Activated CD8-positive, alpha-beta T cell treated with anti-CD3 and anti-CD28 coated beads for 36 hours (primary cell): ENCODE results near the gene HOXB7. TPM values are rescaled to one million over a fixed set of nuclear protein-coding genes. Genes with fewer than 3 reads are reported as not detected.

ENCODE experiments used
- ATAC-seq: fragments of 200-7000 bp; cut with Tn5 transposase; one replicate; pipeline ENCODE4 v1.10.0; 2021; ENCODE audit warnings: mild to moderate bottlenecking, moderate library complexity
- CTCF ChIA-PET: fragments of 350-600 bp; sonication (Branson Sonifier 250); formaldehyde crosslinking; loops from one replicate; lab custom pipeline; 2021; ENCODE audit warnings: antibody characterized with exemption; lab: Charles Lee
- POLR2A ChIA-PET: fragments of 350-600 bp; sonication (Branson Sonifier 250); formaldehyde crosslinking; loops from one replicate; lab custom pipeline; 2021; ENCODE audit warnings: antibody characterized with exemption; lab: Charles Lee
- DNase-seq: peaks from one replicate; pipeline ENCODE4 v3.0.0-alpha.2; 2020
- H3K27ac Mint-ChIP-seq: one replicate; pipeline ENCODE4 v1.8.0; 2021; ENCODE audit warnings: mild to moderate bottlenecking, mixed read lengths
- H3K27me3 Mint-ChIP-seq: one replicate; pipeline ENCODE4 v1.8.0; 2021; ENCODE audit warnings: mixed read lengths
- H3K36me3 Mint-ChIP-seq: one replicate; pipeline ENCODE4 v1.8.0; 2021; ENCODE audit warnings: low read depth, mixed read lengths
- H3K4me1 Mint-ChIP-seq: one replicate; pipeline ENCODE4 v1.8.0; 2021; ENCODE audit warnings: low read depth, mixed read lengths
- H3K4me3 Mint-ChIP-seq: one replicate; pipeline ENCODE4 v1.8.0; 2021; ENCODE audit warnings: mild to moderate bottlenecking, moderate library complexity, mixed read lengths
- H3K9me3 Mint-ChIP-seq: one replicate; pipeline ENCODE4 v1.8.0; 2021; ENCODE audit warnings: mixed read lengths
- intact Hi-C: fragments of 100-400 bp; cut with micrococcal nuclease; formaldehyde crosslinking; loops from one replicate; pipeline ENCODE4 v1.10.0; 2022
- total RNA-seq, 2 experiments: library from RNA; stranded (reverse); gene quantifications; one replicate each; pipeline ENCODE4 v1.2.3, GENCODE V29; 2021
- TF ChIP-seq, protein P1 (sequence below): fragments of 200-600 bp; IDR thresholded peaks from one replicate; pipeline ENCODE4 v1.8.0; 2022; ENCODE audit warnings: antibody characterized with exemption, mild to moderate bottlenecking

The HOXB7 gene
- total RNA-seq, 2 experiments from 2014 or later: 0.50 to 1.0 TPM

DNA sequence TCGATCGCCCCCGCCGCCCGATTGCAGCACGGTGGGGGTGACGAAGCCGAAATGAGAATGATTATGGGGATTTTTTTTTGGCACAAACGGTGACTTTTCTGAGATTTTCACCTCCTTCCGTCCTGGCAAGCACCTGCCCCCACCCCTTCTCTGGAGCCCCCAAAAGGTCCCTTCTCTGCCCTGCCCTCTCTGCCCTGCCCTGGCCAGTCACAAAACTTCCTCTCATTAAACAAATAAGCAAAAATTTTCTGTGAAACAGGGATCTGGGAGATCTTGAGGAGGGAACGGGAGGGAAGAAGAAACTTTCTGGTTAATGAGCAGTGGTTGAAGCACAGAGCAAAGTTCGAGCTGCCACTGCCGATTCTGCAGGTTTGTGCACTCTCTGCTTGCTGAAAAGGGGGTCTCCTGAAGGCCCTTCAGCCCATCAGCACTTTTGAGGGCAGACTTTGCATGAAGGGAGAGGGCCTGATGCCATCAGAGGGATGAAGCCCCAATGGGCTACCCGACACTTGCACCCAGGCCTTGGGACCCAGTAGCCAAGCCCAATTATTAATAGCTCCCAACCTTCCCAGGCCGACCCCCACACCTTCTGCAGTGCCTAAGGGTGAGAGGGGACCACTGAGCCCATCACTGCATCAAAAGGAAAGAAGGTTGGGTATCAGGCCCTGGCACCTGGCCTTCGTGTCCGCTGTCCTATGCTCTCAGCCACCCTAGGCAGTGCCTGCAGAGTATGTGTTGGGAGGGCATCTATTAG lies 5.3 kb upstream of the HOXB7 start:
- Mint-ChIP-seq H3K4me3 (no peak overlapping the region), H3K9me3 (no peaks in the 10 kb centered on the region), H3K27ac (no peak overlapping the region), H3K4me1 (peaks cover 44% of the 10 kb centered on the region), H3K36me3 (no peaks in the 10 kb centered on the region), H3K27me3 (peaks cover 84% of the 10 kb centered on the region)
- TF ChIP-seq, protein P1, sequence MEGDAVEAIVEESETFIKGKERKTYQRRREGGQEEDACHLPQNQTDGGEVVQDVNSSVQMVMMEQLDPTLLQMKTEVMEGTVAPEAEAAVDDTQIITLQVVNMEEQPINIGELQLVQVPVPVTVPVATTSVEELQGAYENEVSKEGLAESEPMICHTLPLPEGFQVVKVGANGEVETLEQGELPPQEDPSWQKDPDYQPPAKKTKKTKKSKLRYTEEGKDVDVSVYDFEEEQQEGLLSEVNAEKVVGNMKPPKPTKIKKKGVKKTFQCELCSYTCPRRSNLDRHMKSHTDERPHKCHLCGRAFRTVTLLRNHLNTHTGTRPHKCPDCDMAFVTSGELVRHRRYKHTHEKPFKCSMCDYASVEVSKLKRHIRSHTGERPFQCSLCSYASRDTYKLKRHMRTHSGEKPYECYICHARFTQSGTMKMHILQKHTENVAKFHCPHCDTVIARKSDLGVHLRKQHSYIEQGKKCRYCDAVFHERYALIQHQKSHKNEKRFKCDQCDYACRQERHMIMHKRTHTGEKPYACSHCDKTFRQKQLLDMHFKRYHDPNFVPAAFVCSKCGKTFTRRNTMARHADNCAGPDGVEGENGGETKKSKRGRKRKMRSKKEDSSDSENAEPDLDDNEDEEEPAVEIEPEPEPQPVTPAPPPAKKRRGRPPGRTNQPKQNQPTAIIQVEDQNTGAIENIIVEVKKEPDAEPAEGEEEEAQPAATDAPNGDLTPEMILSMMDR: no peak
- ChIA-PET CTCF (interaction anchor here (0.8 to 4.9 kb wide), 7 partner anchors 8 to 591 kb away, joined by 3 to 40 read pairs (median 6); partner anchors contain the start of genes HOXB5 and HOXB9), POLR2A (interaction anchor here (1.0 to 3.9 kb wide), 2 partner anchors 10 to 508 kb away, joined by 4 to 19 read pairs; partner anchors contain the start of gene HOXB9)
- intact Hi-C loops: loop anchor here (10.0 kb wide), 1 partner anchor 109 kb away; the partner anchor contains the start of genes HOXB13, PRAC1 and PRAC2
- DNase-seq (no peak), ATAC-seq (no peak)

DNA sequence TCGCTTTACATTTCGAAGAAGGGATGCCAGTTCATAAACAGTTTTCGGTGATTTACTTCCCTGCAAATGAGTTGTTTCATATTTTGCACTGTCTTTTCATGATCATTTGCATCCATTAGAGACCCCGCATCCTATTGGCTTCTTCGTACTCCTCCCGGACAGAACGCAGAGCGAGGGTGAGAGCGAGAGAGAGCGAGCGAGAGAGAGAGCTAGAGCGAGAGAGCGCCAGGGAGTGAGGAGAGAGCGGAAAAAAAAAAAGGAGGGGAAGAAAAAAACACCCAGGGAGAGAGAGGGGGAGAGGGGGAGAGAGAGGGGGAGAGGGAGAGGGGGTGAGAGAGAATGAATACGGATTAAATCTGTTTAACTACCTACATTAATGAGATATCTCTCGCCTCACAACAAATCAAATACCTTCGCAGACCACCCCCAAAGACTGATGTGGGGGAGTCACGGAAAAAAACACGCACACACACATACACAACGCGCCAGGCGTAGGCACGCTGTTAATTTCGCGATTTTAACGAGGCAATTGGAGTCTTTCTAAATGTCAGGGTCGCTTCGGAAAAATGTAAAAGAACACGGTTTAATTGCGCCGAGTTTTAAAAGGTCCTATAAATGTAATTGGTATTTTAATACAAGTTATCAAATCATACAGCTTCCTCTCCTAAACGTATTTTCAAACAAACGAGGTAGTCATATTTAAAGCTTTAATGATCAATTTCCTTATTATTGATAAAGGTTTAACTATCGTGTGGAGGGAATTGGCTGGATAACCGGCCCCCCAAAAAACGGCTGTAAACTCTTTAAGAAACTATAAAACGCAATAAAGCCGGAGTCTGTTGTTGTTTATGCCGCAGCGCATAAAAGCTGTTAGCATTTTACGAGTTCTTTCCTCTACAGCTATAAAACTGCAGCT lies 4.5 kb upstream of the HOXB7 start, which contains the start of gene HOXB8:
Gene HOXB8 (minus strand): TSS at position 246 of the 916 bp plus-strand sequence. CDS start 588 bp downstream, outside the sequence.
- no peaks in the 10 kb centered on the region for H3K36me3 Mint-ChIP-seq
- intact Hi-C loops: loop anchor here (10.0 kb wide), 1 partner anchor 109 kb away; the partner anchor contains the start of genes HOXB13, PRAC1 and PRAC2
- H3K27me3 Mint-ChIP-seq: peaks cover 80% of the 10 kb centered on the region
- H3K4me1 Mint-ChIP-seq: peaks cover 48% of the 10 kb centered on the region
- CTCF ChIA-PET: interaction anchor here (0.8 to 4.9 kb wide), 11 partner anchors 7 to 590 kb away, joined by 3 to 40 read pairs (median 4); partner anchors contain the start of genes HOXB5 and HOXB9
- no peak for ATAC-seq
- TF ChIP-seq, protein P1: no peak
- no peak within 1 kb of the TSS for H3K27ac Mint-ChIP-seq
- POLR2A ChIA-PET: interaction anchor here (1.0 to 3.9 kb wide), 2 partner anchors 11 to 507 kb away, joined by 4 to 19 read pairs; partner anchors contain the start of gene HOXB9
- H3K9me3 Mint-ChIP-seq: no peaks in the 10 kb centered on the region
- H3K4me3 Mint-ChIP-seq: peak within 1 kb of the TSS; percentile 35
- no peak for DNase-seq

DNA sequence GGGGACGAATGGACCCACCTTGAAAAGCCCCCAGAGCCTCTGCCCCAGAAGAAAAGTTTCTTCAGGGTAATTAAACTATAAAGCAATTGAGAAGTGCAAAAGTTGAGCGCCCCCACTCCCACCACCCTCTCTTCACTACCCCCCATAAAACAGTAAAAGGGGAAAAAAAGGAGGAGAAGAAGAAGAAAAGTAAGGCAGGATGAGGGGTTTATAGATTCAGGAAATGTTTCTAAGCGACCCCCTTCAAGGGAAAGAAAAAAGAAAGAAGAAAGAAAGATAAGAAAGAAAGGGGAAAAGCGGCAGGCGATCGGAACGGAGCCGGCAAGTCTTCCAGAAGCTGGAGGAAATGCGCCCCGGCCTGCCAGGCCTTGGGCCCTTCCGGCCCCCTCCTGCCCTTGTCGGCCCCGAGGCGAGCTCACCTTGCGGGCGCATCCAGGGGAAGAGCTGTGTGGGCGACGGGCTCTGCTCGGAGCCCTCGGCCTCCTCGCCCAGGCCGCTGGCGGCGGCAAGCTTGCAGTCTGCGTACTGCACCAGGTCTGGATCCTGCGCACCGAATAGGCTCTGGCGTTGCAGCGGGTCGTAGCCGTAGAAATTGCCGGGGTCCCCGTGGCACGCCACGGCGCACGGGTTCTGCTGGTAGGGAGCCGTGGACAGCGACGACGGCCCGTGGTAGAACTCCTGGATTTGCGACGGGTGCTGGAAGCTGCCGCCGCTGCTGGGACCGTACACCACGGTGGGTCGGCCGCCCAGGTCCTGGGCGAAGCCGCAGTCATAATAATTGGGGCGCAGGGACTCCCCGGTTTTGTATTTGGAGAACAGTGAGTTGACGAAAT lies 3.3 kb upstream of the HOXB7 start:
- DNase-seq (peak; percentile 51), ATAC-seq (peak; percentile 11)
- ChIA-PET CTCF (interaction anchor here (0.8 to 4.9 kb wide), 13 partner anchors 9 to 589 kb away, joined by 3 to 40 read pairs (median 4); partner anchors contain the start of genes HOXB5 and HOXB9), POLR2A (interaction anchor here (3.9 kb wide), 1 partner anchor 12 kb away, joined by 19 read pairs; the partner anchor contains the start of gene HOXB9)
- TF ChIP-seq, protein P1: no peak
- Mint-ChIP-seq H3K9me3 (no peaks in the 10 kb centered on the region), H3K27ac (no peak overlapping the region), H3K27me3 (peaks cover 81% of the 10 kb centered on the region), H3K36me3 (no peaks in the 10 kb centered on the region), H3K4me3 (peak overlapping the region; percentile 35), H3K4me1 (peaks cover 47% of the 10 kb centered on the region)
- intact Hi-C loops: loop anchor here (10.0 kb wide), 1 partner anchor 111 kb away; the partner anchor contains the start of genes HOXB13, PRAC1 and PRAC2
